GM12878 (cell line): ENCODE results near the gene REEP2. TPM values are rescaled to one million over a fixed set of nuclear protein-coding genes. Genes with fewer than 3 reads are reported as not detected.

Experiments used
- ATAC-seq: fragments of 200-7000 bp; cut with Tn5 transposase; 3 replicates; pipeline ENCODE4 v1.9.1; 2020; ENCODE audit warnings: mild to moderate bottlenecking, moderate library complexity
- BruUV-seq: library from RNA; stranded (reverse); fragments of 400-500 nt; replicated peaks from 2 replicates; lab custom pipeline; 2021; lab: Mats Ljungman, UMichigan
- CTCF ChIA-PET: fragments of 300-600 bp; sonication (Branson Sonifier 250); formaldehyde crosslinking; extraction: SDS; loops from one replicate; lab custom pipeline; 2021; ENCODE audit warnings: inconsistent platforms; lab: Yijun Ruan, JAX
- POLR2A ChIA-PET: fragments of 350-600 bp; formaldehyde crosslinking; extraction: SDS; loops from one replicate; lab custom pipeline; 2021; ENCODE audit warnings: inconsistent platforms; lab: Charles Lee
- RAD21 ChIA-PET: fragments of 300-600 bp; sonication (Branson Sonifier 250); formaldehyde crosslinking; loops from one replicate; lab custom pipeline; 2023; ENCODE audit warnings: antibody characterized with exemption; ENCODE audit not compliant: unreplicated experiment; lab: Charles Lee
- SMC1A ChIA-PET: fragments of 300-600 bp; sonication (Branson Sonifier 250); formaldehyde crosslinking; loops from one replicate; lab custom pipeline; 2023; ENCODE audit not compliant: unreplicated experiment, uncharacterized antibody; lab: Charles Lee
- DNase-seq: peaks from one replicate; pipeline ENCODE4 v3.0.0-alpha.2; 2011; ENCODE audit warnings: low read depth, low spot score
- FAIRE-seq: peaks from 3 replicates; lab custom pipeline; 2011; peaks lifted over from hg19 to GRCh38; lab: Jason Lieb, UNC
- H2AFZ ChIP-seq: 2 replicates; pipeline ENCODE4 v1.6.0; 2011; ENCODE audit warnings: low read depth, low read length, control low read depth; ENCODE audit not compliant: control insufficient read depth
- H3K27ac ChIP-seq: 2 replicates; pipeline ENCODE4 v1.5.1; 2011; ENCODE audit warnings: control low read depth; ENCODE audit not compliant: control insufficient read depth, insufficient read depth
- H3K27me3 ChIP-seq, 2 experiments: replicated peaks in 1 of 2; 2 replicates each; pipeline versions ENCODE4 v1.6.0 to v1.6.1; 2011; ENCODE audit warnings: low read length in 1 of 2; ENCODE audit not compliant: control insufficient read depth in 2 of 2, insufficient read depth in 2 of 2
- H3K36me3 ChIP-seq, 2 experiments: 2 replicates each; pipeline ENCODE4 v1.5.1; 2011; ENCODE audit warnings: low read length in 1 of 2; ENCODE audit not compliant: control insufficient read depth in 2 of 2, insufficient read depth in 2 of 2
- H3K4me1 ChIP-seq: 2 replicates; pipeline ENCODE4 v1.6.1; 2011; ENCODE audit warnings: mild to moderate bottlenecking, low read length, moderate library complexity, mixed read lengths; ENCODE audit not compliant: control insufficient read depth, insufficient read depth
- H3K4me2 ChIP-seq: 2 replicates; pipeline ENCODE4 v1.6.0; 2011; ENCODE audit warnings: control low read depth; ENCODE audit not compliant: control insufficient read depth, insufficient read depth
- H3K4me3 ChIP-seq: fragments of 200-600 bp; sonication (generic); 2 replicates; pipeline ENCODE4 v1.5.1; 2016
- H3K79me2 ChIP-seq: 2 replicates; pipeline ENCODE4 v1.6.0; 2011; ENCODE audit warnings: low read length; ENCODE audit not compliant: control insufficient read depth, insufficient read depth
- H3K9ac ChIP-seq: 2 replicates; pipeline ENCODE4 v1.8.0; 2011; ENCODE audit warnings: low read length, control low read depth, mixed read lengths; ENCODE audit not compliant: control insufficient read depth, insufficient read depth
- H3K9me3 ChIP-seq: replicated peaks from 3 replicates; pipeline ENCODE4 v1.5.1; 2011; ENCODE audit warnings: mild to moderate bottlenecking, low read length; ENCODE audit not compliant: control insufficient read depth, insufficient read depth
- H4K20me1 ChIP-seq: 2 replicates; pipeline ENCODE4 v1.6.0; 2011; ENCODE audit not compliant: control insufficient read depth, insufficient read depth
- BACH1 ChIP-seq: fragments of 450-650 bp; IDR thresholded peaks from 2 replicates; pipeline ENCODE4 v1.6.1; 2017; ENCODE audit warnings: mild to moderate bottlenecking, borderline replicate concordance
- BCLAF1 ChIP-seq: fragments of 450-650 bp; IDR thresholded peaks from 2 replicates; pipeline ENCODE4 v1.6.1; 2017; ENCODE audit warnings: antibody characterized with exemption, mild to moderate bottlenecking, moderate library complexity
- BHLHE40 ChIP-seq, 2 experiments: fragments of 450-650 bp in 1 of 2; IDR thresholded peaks; 2 replicates each; pipeline ENCODE4 v1.6.1; 2011 to 2017; ENCODE audit warnings: low read depth in 2 of 2, borderline replicate concordance in 1 of 2, improper control_type of control experiment in 1 of 2, low read length in 1 of 2, mild to moderate bottlenecking in 1 of 2
- CREM ChIP-seq: IDR thresholded peaks from 2 replicates; pipeline ENCODE4 v1.6.1; 2014; ENCODE audit warnings: antibody characterized with exemption, low read depth
- ETV6 ChIP-seq, 2 experiments: fragments of 450-650 bp in 1 of 2; IDR thresholded peaks in 1 of 2; conservative IDR thresholded peaks in 1 of 2; 2 replicates each; pipeline ENCODE4 v1.6.1; 2014; ENCODE audit warnings: antibody characterized with exemption in 1 of 2, borderline replicate concordance in 1 of 2, low read depth in 1 of 2, mild to moderate bottlenecking in 1 of 2, moderate library complexity in 1 of 2
- IRF3 ChIP-seq: fragments of 450-650 bp; IDR thresholded peaks from 2 replicates; pipeline ENCODE4 v1.6.1; 2014; ENCODE audit warnings: mild to moderate bottlenecking
- MLLT1 ChIP-seq: fragments of 450-650 bp; IDR thresholded peaks from 2 replicates; pipeline ENCODE4 v1.6.1; 2016; ENCODE audit warnings: mild to moderate bottlenecking
- NR2C1 ChIP-seq: fragments of 450-650 bp; IDR thresholded peaks from 2 replicates; pipeline ENCODE4 v1.6.1; 2017; ENCODE audit warnings: antibody characterized with exemption, mild to moderate bottlenecking, moderate library complexity
- NR2F1 ChIP-seq: fragments of 450-650 bp; conservative IDR thresholded peaks from 2 replicates; pipeline ENCODE4 v1.6.1; 2017; ENCODE audit warnings: mild to moderate bottlenecking
- PKNOX1 ChIP-seq: fragments of 450-650 bp; IDR thresholded peaks from 2 replicates; pipeline ENCODE4 v1.6.1; 2016; ENCODE audit warnings: mild to moderate bottlenecking
- PML ChIP-seq: IDR thresholded peaks from 2 replicates; pipeline ENCODE4 v1.6.1; 2012; ENCODE audit warnings: low read length, inconsistent platforms
- RFX5 ChIP-seq: IDR thresholded peaks from 2 replicates; pipeline ENCODE4 v1.6.1; 2011; ENCODE audit warnings: low read depth, low read length, improper control_type of control experiment
- RUNX3 ChIP-seq: IDR thresholded peaks from 2 replicates; pipeline ENCODE4 v1.6.1; 2012; ENCODE audit warnings: low read length, inconsistent platforms
- TCF12 ChIP-seq: IDR thresholded peaks from 2 replicates; pipeline ENCODE4 v1.6.1; 2011; ENCODE audit warnings: low read depth, mild to moderate bottlenecking, low read length
- TCF7 ChIP-seq: IDR thresholded peaks from 2 replicates; pipeline ENCODE4 v1.6.1; 2014; ENCODE audit warnings: antibody characterized with exemption, borderline replicate concordance
- WGBS: methylation state at CpG from one replicate; pipeline ENCODE4 v1.1.6; 2016; ENCODE audit warnings: low lambda C conversion rate; ENCODE audit not compliant: insufficient replicate concordance, insufficient coverage; ENCODE audit errors: missing lambda C conversion rate; 5-methylcytosine and 5-hydroxymethylcytosine counted together
- in situ Hi-C: fragments of 300-500 bp; cut with MboI; formaldehyde crosslinking; loops from 9 replicates; pipeline ENCODE4 v1.14.3; 2018; ENCODE audit warnings: mixed read lengths
- intact Hi-C: fragments of 100-400 bp; cut with micrococcal nuclease; formaldehyde crosslinking; loops from one replicate; pipeline ENCODE4 v1.14.2; 2022; ENCODE audit not compliant: unreplicated experiment
- polyA plus RNA-seq, 11 experiments: library from polyadenylated mRNA; depleted of rRNA in 4 of 11; unstranded in 6 of 11; stranded (reverse) in 5 of 11; fragments of >200 nt; fragmentation: Nextera tagmentation in 4 of 11; fragmentation: Illumina TruSeq in 1 of 11; extraction: Ambion mirVana in 4 of 11; extraction: Trizol in 1 of 11; gene quantifications; 1 replicate in 1 of 11; 2 replicates in 10 of 11; pipeline versions ENCODE4 v1.2.1 to v1.2.3, GENCODE V29; 2011 to 2016; ENCODE audit warnings: inconsistent platforms in 2 of 11, missing spikeins in 2 of 11, low read depth in 1 of 11
- total RNA-seq, 4 experiments: library from RNA; depleted of rRNA in 3 of 4; stranded (reverse); fragments of >200 nt in 3 of 4; fragmentation: Illumina TruSeq in 1 of 4; extraction: Trizol in 1 of 4; gene quantifications; 2 replicates each; pipeline versions ENCODE4 v1.2.1 to v1.2.3, GENCODE V29; 2013 to 2021

Gene REEP2
- total and polyA plus RNA-seq, 10 of the 15 experiments (the other 5 are each of a cell fraction or from before 2014, with no cell fraction given): 0.10 to 3.1 (median 2.0) TPM

- intact Hi-C loops: loop anchor here (1.0 to 10.0 kb wide), 3 partner anchors 27 to 799 kb away; partner anchors contain the start of gene HNRNPA0
- WGBS: 1% methylated on average over 67 of the region's 85 CpGs
- no peak for FAIRE-seq
- TF ChIP-seq PKNOX1: peak; percentile 78
- peak; percentile 93 for TF ChIP-seq PML
- TF ChIP-seq RUNX3: peak; percentile 52
- peak; percentile 71 for TF ChIP-seq BCLAF1
- peak; percentile 73 to 86; a peak in 3 of 4 replicates for TF ChIP-seq BHLHE40 (IDR thresholded peaks at IDR 0.05; ENCODE audit: borderline replicate concordance in 1 of 2, low read depth in 2 of 2, low read length in 1 of 2)
- TF ChIP-seq RFX5: no peak
- peak; percentile 86 for TF ChIP-seq BACH1
- no peak for TF ChIP-seq TCF12
- TF ChIP-seq NR2C1: peak; percentile 39
- peak; percentile 64 for TF ChIP-seq NR2F1
- 0 out of 2 replicates have a peak, but pooled peaks have one; percentile 29 for TF ChIP-seq IRF3
- peak; percentile 98 for TF ChIP-seq MLLT1
- peak; percentile 90 for TF ChIP-seq CREM
- no peak for TF ChIP-seq ETV6 (conservative IDR thresholded peaks at IDR 0.05 in 1 of 2, IDR thresholded peaks at IDR 0.05 in 1 of 2; ENCODE audit: borderline replicate concordance in 1 of 2, low read depth in 1 of 2)
- no peak for TF ChIP-seq TCF7
Measured at GRCh38 chr5:138465261-138466124, 26.6 kb downstream of the REEP2 start, which contains the start of gene EGR1. Gene EGR1, plus strand, starts transcription at chr5:138465479. Its CDS starts 283 bp downstream, at chr5:138465762.

More at GRCh38 chr5:138465261-138466124, 26.6 kb downstream of the REEP2 start, which contains the start of gene EGR1:
- DNase-seq (peak; percentile 68), ATAC-seq (peak; percentile 70)
- in situ Hi-C loops: no loop called here
- Histone ChIP-seq H4K20me1 (no peaks in the 10 kb centered on the region), H3K27me3 (peaks cover 0 to 6% of the 10 kb centered on the region in 2 experiments; a peak in 1 of 4 replicates), H3K9ac (peak within 1 kb of the TSS; percentile 89), H3K4me2 (peak within 1 kb of the TSS; percentile 97), H3K4me1 (peaks cover 8% of the 10 kb centered on the region), H3K79me2 (no peaks in the 10 kb centered on the region), H3K9me3 (no peaks in the 10 kb centered on the region), H3K27ac (peak within 1 kb of the TSS; percentile 98), H3K4me3 (peak within 1 kb of the TSS; percentile 80), H2AFZ (peak within 1 kb of the TSS; percentile 84), H3K36me3 (no peaks in the 10 kb centered on the region; a peak in 1 of 4 replicates)
- ChIA-PET RAD21 (interaction anchor here (0.6 to 2.7 kb wide), 9 partner anchors 10 to 921 kb away, joined by 3 to 12 read pairs (median 4); partner anchors contain the start of genes BRD8, ETF1, FAM53C and HSPA9), CTCF (interaction anchor here (0.8 to 9.2 kb wide), 10 partner anchors 15 to 285 kb away, joined by 3 to 71 read pairs (median 8); partner anchors contain the start of genes ETF1, FAM53C and KDM3B), SMC1A (interaction anchor here (0.6 to 1.2 kb wide), 3 partner anchors 16 to 78 kb away, joined by 3 to 7 read pairs (median 4); partner anchors contain the start of gene ETF1), POLR2A (interaction anchor here (1.0 to 1.9 kb wide), 13 partner anchors 10 to 807 kb away, joined by 3 to 14 read pairs (median 4); partner anchors contain the start of genes CDC23, ETF1 and KDM3B)
- no TSS peak for BruUV-seq
